GM13976 (cell line): ENCODE results near the gene MDH2.
"Not testable (repeated sequence)": the region's sequence is repeated elsewhere in the genome, so short reads cannot be mapped to it uniquely, and the experiment has no call there.

Experiments
- DNase-seq: peaks from one replicate; pipeline ENCODE4 v3.0.0; 2012; ENCODE audit warnings: low spot score
- CTCF ChIP-seq: IDR thresholded peaks from 2 replicates; pipeline ENCODE4 v1.5.1; 2012; ENCODE audit warnings: borderline replicate concordance, mild to moderate bottlenecking; ENCODE audit not compliant: insufficient read depth; ENCODE audit errors: extremely low read depth, missing control alignments, control extremely low read depth
- in situ Hi-C: fragments of 300-500 bp; cut with MboI; formaldehyde crosslinking; loops from one replicate; pipeline ENCODE4 v1.12.0; 2022; ENCODE audit warnings: low sequenced_read_pairs, mixed read lengths, inconsistent platforms; ENCODE audit not compliant: unreplicated experiment

Gene MDH2

GRCh38 chr7:76009672-76010600 lies 38.0 kb upstream of the MDH2 start:
- no peak for TF ChIP-seq CTCF
- in situ Hi-C loops, result loop anchor here (10.0 kb wide), 1 partner anchor 135 kb away; the partner anchor contains the start of gene RHBDD2
- no peak for DNase-seq

GRCh38 chr7:76011442-76011861 lies 36.5 kb upstream of the MDH2 start:
- DNase-seq, result no peak
- in situ Hi-C loops, result loop anchor here (10.0 kb wide), 1 partner anchor 137 kb away; the partner anchor contains the start of gene RHBDD2
- TF ChIP-seq CTCF, result no peak

GRCh38 chr7:76016191-76016947 lies 31.5 kb upstream of the MDH2 start:
- in situ Hi-C loops, result loop anchor here (10.0 kb wide), 1 partner anchor 142 kb away; the partner anchor contains the start of gene RHBDD2
- no peak for TF ChIP-seq CTCF
- no peak for DNase-seq

GRCh38 chr7:76018520-76018919 lies 29.4 kb upstream of the MDH2 start:
- in situ Hi-C loops, result loop anchor here (10.0 kb wide), 1 partner anchor 144 kb away; the partner anchor contains the start of gene RHBDD2

GRCh38 chr7:76020031-76020714 lies 27.7 kb upstream of the MDH2 start:
- peak; percentile 80 for DNase-seq
- in situ Hi-C loops, result no loop called here
- peak; percentile 93 for TF ChIP-seq CTCF

More at GRCh38 chr7:76018520-76018919, 29.4 kb upstream of the MDH2 start:
- DNase-seq, result not testable (repeated sequence)

GRCh38 chr7:76022026-76022780 lies 25.7 kb upstream of the MDH2 start:
- no peak for DNase-seq
- in situ Hi-C loops, result no loop called here
- no peak for TF ChIP-seq CTCF
